HCT116 (cell line): ENCODE measurements around the gene KHSRP. TPM values are rescaled to one million over a fixed set of nuclear protein-coding genes. Genes with fewer than 3 reads are reported as not detected.

Source experiments
- ATAC-seq: fragments of 200-7000 bp; cut with Tn5 transposase; 2 replicates; pipeline ENCODE4 v1.9.1; 2020; ENCODE audit warnings: mild to moderate bottlenecking, moderate library complexity
- BruUV-seq: library from RNA; stranded (reverse); fragments of 400-500 nt; replicated peaks from 2 replicates; lab custom pipeline; 2021; lab: Mats Ljungman, UMichigan
- CTCF ChIA-PET: fragments of 300-600 bp; sonication (Branson Sonifier 250); formaldehyde crosslinking; loops from one replicate; lab custom pipeline; 2021; ENCODE audit warnings: antibody characterized with exemption; lab: Charles Lee
- POLR2A ChIA-PET: fragments of 300-600, 350-600 bp; sonication (Branson Sonifier 250); formaldehyde crosslinking; loops from one replicate; lab custom pipeline; 2021; ENCODE audit warnings: antibody characterized with exemption; lab: Charles Lee
- RAD21 ChIA-PET, 2 experiments: fragments of 300-600 bp; sonication (Branson Sonifier 250); formaldehyde crosslinking; loops; one replicate each; lab custom pipeline; 2023; ENCODE audit warnings: low total read pairs in 2 of 2; ENCODE audit not compliant: uncharacterized antibody in 2 of 2, unreplicated experiment in 2 of 2, low non-redundant PET in 1 of 2; lab: Charles Lee
- DNase-seq: peaks from one replicate; pipeline ENCODE4 v3.0.0-alpha.2; 2010; ENCODE audit warnings: low read depth, low spot score
- H2AFZ ChIP-seq: fragments of 200-600 bp; shearing (Covaris generic), sonication (generic); 2 replicates; pipeline ENCODE4 v1.6.1; 2017; ENCODE audit warnings: low read depth, mixed run types, mixed read lengths, antibody characterized with exemption, low read length; ENCODE audit not compliant: poor library complexity, severe bottlenecking
- H3K27ac ChIP-seq: 2 replicates; pipeline ENCODE4 v1.5.1; 2012; ENCODE audit warnings: low read depth, low read length
- H3K27me3 ChIP-seq: fragments of 200-600 bp; sonication (generic); 2 replicates; pipeline ENCODE4 v1.6.1; 2016; ENCODE audit warnings: mixed run types, low read length, mixed read lengths; ENCODE audit not compliant: insufficient read depth
- H3K36me3 ChIP-seq, 2 experiments: fragments of 200-500 bp in 1 of 2; fragments of 200-600 bp in 1 of 2; sonication (Bioruptor generic) in 1 of 2; sonication (generic) in 1 of 2; 2 replicates each; pipeline versions ENCODE4 v1.5.1 to v1.6.1; 2014 to 2016; ENCODE audit warnings: low read length in 2 of 2, inconsistent platforms in 1 of 2, mixed read lengths in 1 of 2, mixed run types in 1 of 2; ENCODE audit not compliant: insufficient read depth in 2 of 2, control insufficient read depth in 1 of 2
- H3K4me1 ChIP-seq, 2 experiments: fragments of 200-600 bp in 1 of 2; sonication (generic) in 1 of 2; 2 replicates each; pipeline versions ENCODE4 v1.5.1 to v1.6.1; 2012 to 2017; ENCODE audit warnings: low read length in 2 of 2, inconsistent platforms in 1 of 2, mild to moderate bottlenecking in 1 of 2, mixed read lengths in 1 of 2, mixed run types in 1 of 2, moderate library complexity in 1 of 2; ENCODE audit not compliant: insufficient read depth in 2 of 2, control insufficient read depth in 1 of 2
- H3K4me2 ChIP-seq: fragments of 200-600 bp; sonication (generic); 2 replicates; pipeline ENCODE4 v1.6.1; 2017; ENCODE audit warnings: mixed run types, low read length, mixed read lengths
- H3K4me3 ChIP-seq, 2 experiments: fragments of 200-600 bp in 1 of 2; sonication (generic) in 1 of 2; replicated peaks in 1 of 2; 2 replicates each; pipeline ENCODE4 v1.5.1; 2011 to 2016; ENCODE audit warnings: low read length in 2 of 2, control low read depth in 1 of 2, low read depth in 1 of 2, mild to moderate bottlenecking in 1 of 2, mixed read lengths in 1 of 2, mixed run types in 1 of 2
- H3K79me2 ChIP-seq: fragments of 200-600 bp; sonication (generic); 2 replicates; pipeline ENCODE4 v1.6.1; 2017; ENCODE audit warnings: mild to moderate bottlenecking, mixed run types, low read length, moderate library complexity, mixed read lengths; ENCODE audit not compliant: insufficient read depth
- H3K9ac ChIP-seq: fragments of 200-600 bp; sonication (generic); 2 replicates; pipeline ENCODE4 v1.6.1; 2016; ENCODE audit warnings: low read length, mixed read lengths
- H3K9me2 ChIP-seq: fragments of 200-600 bp; sonication (generic), shearing (Covaris generic); 2 replicates; pipeline ENCODE4 v1.6.1; 2017; ENCODE audit warnings: mixed run types, mild to moderate bottlenecking, moderate library complexity; ENCODE audit not compliant: insufficient read depth
- H3K9me3 ChIP-seq, 2 experiments: fragments of 200-500 bp in 1 of 2; fragments of 200-600 bp in 1 of 2; sonication (Bioruptor generic) in 1 of 2; sonication (generic) in 1 of 2; 2 replicates each; pipeline ENCODE4 v1.6.1; 2014 to 2017; ENCODE audit warnings: low read length in 2 of 2, mixed read lengths in 2 of 2, inconsistent platforms in 1 of 2, low read depth in 1 of 2, mild to moderate bottlenecking in 1 of 2, mixed run types in 1 of 2, moderate library complexity in 1 of 2; ENCODE audit not compliant: control insufficient read depth in 1 of 2, insufficient read depth in 1 of 2
- H4K20me1 ChIP-seq: fragments of 200-600 bp; sonication (generic), shearing (Covaris generic); 2 replicates; pipeline ENCODE4 v1.6.1; 2017; ENCODE audit warnings: mixed run types, mild to moderate bottlenecking, moderate library complexity; ENCODE audit not compliant: insufficient read depth
- CBX3 ChIP-seq: IDR thresholded peaks from 2 replicates; pipeline ENCODE4 v1.6.1; 2012; ENCODE audit warnings: low read depth
- CEBPB ChIP-seq: IDR thresholded peaks from 2 replicates; pipeline ENCODE4 v1.6.1; 2012; ENCODE audit warnings: low read depth
- EGR1 ChIP-seq: IDR thresholded peaks from 2 replicates; pipeline ENCODE4 v1.6.1; 2012; ENCODE audit warnings: low read depth
- FOSL1 ChIP-seq: IDR thresholded peaks from 2 replicates; pipeline ENCODE4 v1.6.1; 2012; ENCODE audit warnings: low read depth
- SP1 ChIP-seq: IDR thresholded peaks from 2 replicates; pipeline ENCODE4 v1.6.1; 2012; ENCODE audit warnings: low read depth
- SRF ChIP-seq: IDR thresholded peaks from 2 replicates; pipeline ENCODE4 v1.6.1; 2012; ENCODE audit warnings: low read depth
- YY1 ChIP-seq: IDR thresholded peaks from 2 replicates; pipeline ENCODE4 v1.6.1; 2011; ENCODE audit warnings: low read length, low read depth, moderate library complexity, mild to moderate bottlenecking; ENCODE audit not compliant: insufficient replicate concordance; ENCODE audit errors: extremely low read depth
- ZNF274 ChIP-seq: fragments of 200-500 bp; sonication (Bioruptor generic); IDR thresholded peaks from 2 replicates; pipeline ENCODE4 v1.6.1; 2014; ENCODE audit warnings: mild to moderate bottlenecking, low read depth, low read length, inconsistent platforms
- intact Hi-C: fragments of 100-400 bp; cut with micrococcal nuclease; formaldehyde crosslinking; loops from 2 replicates; pipeline ENCODE4 v1.10.0; 2022
- total RNA-seq: library from RNA; stranded (reverse); gene quantifications from one replicate; pipeline ENCODE4 v1.2.1, GENCODE V29; 2021; ENCODE audit not compliant: unreplicated experiment
- TF ChIP-seq, protein P1 (sequence below): IDR thresholded peaks from 2 replicates; pipeline ENCODE4 v1.6.1; 2012; ENCODE audit warnings: low read depth
- TF ChIP-seq, protein P2 (sequence below), 3 experiments: fragments of 200-600 bp in 1 of 3; sonication (generic) in 1 of 3; IDR thresholded peaks in 2 of 3; conservative IDR thresholded peaks in 1 of 3; 2 replicates each; pipeline ENCODE4 v1.5.1; 2012 to 2017; ENCODE audit warnings: low read depth in 2 of 3, low read length in 2 of 3, antibody characterized with exemption in 1 of 3, borderline replicate concordance in 1 of 3, control low read depth in 1 of 3, mild to moderate bottlenecking in 1 of 3, mixed read lengths in 1 of 3, mixed run types in 1 of 3, moderate library complexity in 1 of 3; ENCODE audit not compliant: insufficient read depth in 1 of 3
- TF ChIP-seq, protein P3 (sequence below): IDR thresholded peaks from 2 replicates; pipeline ENCODE4 v1.6.1; 2011; ENCODE audit warnings: mild to moderate bottlenecking, low read length, moderate library complexity; ENCODE audit not compliant: insufficient replicate concordance; ENCODE audit errors: extremely low read depth

The KHSRP gene
- total RNA-seq, 1 experiment from 2014 or later: 553 TPM

DNA sequence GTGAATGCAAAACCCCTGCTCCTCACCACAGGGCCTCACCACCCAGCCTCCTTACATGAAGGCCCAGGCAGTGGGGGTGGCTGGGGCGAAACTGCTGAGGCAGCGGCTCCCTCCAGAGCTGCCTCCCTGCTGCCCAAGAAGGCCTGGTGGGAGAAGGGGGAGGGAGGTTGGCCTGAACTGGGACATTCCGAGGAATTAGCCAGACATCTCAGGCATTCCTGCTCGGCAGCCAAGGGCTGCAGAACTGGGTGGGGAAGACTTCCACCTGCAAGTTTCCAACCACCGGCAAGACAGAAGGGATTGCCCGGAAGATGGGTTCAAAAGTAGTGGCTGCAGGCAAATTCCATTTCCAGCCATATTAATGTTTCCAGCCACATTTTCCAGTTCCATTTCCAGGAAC, 46.6 kb downstream of the KHSRP start:
- Histone ChIP-seq H3K4me1 (peaks cover 5 to 8% of the 10 kb centered on the region in 2 experiments; a peak in 3 of 4 replicates), H3K9me2 (no peaks in the 10 kb centered on the region), H2AFZ (no peak overlapping the region), H3K4me2 (no peak overlapping the region), H3K9me3 (no peaks in the 10 kb centered on the region), H3K9ac (no peak overlapping the region), H3K79me2 (no peaks in the 10 kb centered on the region), H3K27me3 (no peaks in the 10 kb centered on the region), H4K20me1 (no peaks in the 10 kb centered on the region), H3K36me3 (peaks cover 13 to 15% of the 10 kb centered on the region in 2 experiments; a peak in 2 of 4 replicates), H3K4me3 (no peak overlapping the region), H3K27ac (no peak overlapping the region)
- CTCF ChIA-PET: no interaction called here
- intact Hi-C loops: no loop called here
- ATAC-seq (no peak), DNase-seq (no peak)
- TF ChIP-seq, protein P1, sequence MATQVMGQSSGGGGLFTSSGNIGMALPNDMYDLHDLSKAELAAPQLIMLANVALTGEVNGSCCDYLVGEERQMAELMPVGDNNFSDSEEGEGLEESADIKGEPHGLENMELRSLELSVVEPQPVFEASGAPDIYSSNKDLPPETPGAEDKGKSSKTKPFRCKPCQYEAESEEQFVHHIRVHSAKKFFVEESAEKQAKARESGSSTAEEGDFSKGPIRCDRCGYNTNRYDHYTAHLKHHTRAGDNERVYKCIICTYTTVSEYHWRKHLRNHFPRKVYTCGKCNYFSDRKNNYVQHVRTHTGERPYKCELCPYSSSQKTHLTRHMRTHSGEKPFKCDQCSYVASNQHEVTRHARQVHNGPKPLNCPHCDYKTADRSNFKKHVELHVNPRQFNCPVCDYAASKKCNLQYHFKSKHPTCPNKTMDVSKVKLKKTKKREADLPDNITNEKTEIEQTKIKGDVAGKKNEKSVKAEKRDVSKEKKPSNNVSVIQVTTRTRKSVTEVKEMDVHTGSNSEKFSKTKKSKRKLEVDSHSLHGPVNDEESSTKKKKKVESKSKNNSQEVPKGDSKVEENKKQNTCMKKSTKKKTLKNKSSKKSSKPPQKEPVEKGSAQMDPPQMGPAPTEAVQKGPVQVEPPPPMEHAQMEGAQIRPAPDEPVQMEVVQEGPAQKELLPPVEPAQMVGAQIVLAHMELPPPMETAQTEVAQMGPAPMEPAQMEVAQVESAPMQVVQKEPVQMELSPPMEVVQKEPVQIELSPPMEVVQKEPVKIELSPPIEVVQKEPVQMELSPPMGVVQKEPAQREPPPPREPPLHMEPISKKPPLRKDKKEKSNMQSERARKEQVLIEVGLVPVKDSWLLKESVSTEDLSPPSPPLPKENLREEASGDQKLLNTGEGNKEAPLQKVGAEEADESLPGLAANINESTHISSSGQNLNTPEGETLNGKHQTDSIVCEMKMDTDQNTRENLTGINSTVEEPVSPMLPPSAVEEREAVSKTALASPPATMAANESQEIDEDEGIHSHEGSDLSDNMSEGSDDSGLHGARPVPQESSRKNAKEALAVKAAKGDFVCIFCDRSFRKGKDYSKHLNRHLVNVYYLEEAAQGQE: no peak
- TF ChIP-seq YY1 (no peak), SRF (no peak), SP1 (no peak), EGR1 (no peak), CEBPB (no peak), FOSL1 (no peak), CBX3 (no peak), ZNF274 (no peak)
- TF ChIP-seq, protein P2, sequence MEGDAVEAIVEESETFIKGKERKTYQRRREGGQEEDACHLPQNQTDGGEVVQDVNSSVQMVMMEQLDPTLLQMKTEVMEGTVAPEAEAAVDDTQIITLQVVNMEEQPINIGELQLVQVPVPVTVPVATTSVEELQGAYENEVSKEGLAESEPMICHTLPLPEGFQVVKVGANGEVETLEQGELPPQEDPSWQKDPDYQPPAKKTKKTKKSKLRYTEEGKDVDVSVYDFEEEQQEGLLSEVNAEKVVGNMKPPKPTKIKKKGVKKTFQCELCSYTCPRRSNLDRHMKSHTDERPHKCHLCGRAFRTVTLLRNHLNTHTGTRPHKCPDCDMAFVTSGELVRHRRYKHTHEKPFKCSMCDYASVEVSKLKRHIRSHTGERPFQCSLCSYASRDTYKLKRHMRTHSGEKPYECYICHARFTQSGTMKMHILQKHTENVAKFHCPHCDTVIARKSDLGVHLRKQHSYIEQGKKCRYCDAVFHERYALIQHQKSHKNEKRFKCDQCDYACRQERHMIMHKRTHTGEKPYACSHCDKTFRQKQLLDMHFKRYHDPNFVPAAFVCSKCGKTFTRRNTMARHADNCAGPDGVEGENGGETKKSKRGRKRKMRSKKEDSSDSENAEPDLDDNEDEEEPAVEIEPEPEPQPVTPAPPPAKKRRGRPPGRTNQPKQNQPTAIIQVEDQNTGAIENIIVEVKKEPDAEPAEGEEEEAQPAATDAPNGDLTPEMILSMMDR (IDR thresholded peaks at IDR 0.05 in 2 of 3, conservative IDR thresholded peaks at IDR 0.05 in 1 of 3; ENCODE audit: borderline replicate concordance in 1 of 3, insufficient read depth in 1 of 3, low read depth in 2 of 3, low read length in 2 of 3): no peak
- TF ChIP-seq, protein P3, sequence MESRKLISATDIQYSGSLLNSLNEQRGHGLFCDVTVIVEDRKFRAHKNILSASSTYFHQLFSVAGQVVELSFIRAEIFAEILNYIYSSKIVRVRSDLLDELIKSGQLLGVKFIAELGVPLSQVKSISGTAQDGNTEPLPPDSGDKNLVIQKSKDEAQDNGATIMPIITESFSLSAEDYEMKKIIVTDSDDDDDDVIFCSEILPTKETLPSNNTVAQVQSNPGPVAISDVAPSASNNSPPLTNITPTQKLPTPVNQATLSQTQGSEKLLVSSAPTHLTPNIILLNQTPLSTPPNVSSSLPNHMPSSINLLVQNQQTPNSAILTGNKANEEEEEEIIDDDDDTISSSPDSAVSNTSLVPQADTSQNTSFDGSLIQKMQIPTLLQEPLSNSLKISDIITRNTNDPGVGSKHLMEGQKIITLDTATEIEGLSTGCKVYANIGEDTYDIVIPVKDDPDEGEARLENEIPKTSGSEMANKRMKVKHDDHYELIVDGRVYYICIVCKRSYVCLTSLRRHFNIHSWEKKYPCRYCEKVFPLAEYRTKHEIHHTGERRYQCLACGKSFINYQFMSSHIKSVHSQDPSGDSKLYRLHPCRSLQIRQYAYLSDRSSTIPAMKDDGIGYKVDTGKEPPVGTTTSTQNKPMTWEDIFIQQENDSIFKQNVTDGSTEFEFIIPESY: no peak
- POLR2A ChIA-PET: no interaction called here
- no TSS peak for BruUV-seq
- RAD21 ChIA-PET: no interaction called here
